A549 (cell line): ENCODE measurements around the gene OLFML3. TPM values are rescaled to one million over a fixed set of nuclear protein-coding genes. Genes with fewer than 3 reads are reported as not detected.

Source experiments
- ATAC-seq, 2 experiments: fragments of 200-7000 bp in 1 of 2; fragments of >200 bp in 1 of 2; cut with Nextera tagmentation in 1 of 2; cut with Tn5 transposase in 1 of 2; 3 replicates each; pipeline versions ENCODE4 v1.8.0 to v1.9.1; 2018 to 2020; ENCODE audit warnings: mild to moderate bottlenecking in 1 of 2, moderate library complexity in 1 of 2
- CTCF ChIA-PET: fragments of 300-600 bp; sonication (Branson Sonifier 250); formaldehyde crosslinking; extraction: SDS; loops from one replicate; lab custom pipeline; 2021; ENCODE audit warnings: antibody characterized with exemption, inconsistent platforms; lab: Yijun Ruan, JAX
- POLR2A ChIA-PET: fragments of 350-600 bp; formaldehyde crosslinking; extraction: SDS; loops from one replicate; lab custom pipeline; 2021; ENCODE audit warnings: antibody characterized with exemption, inconsistent platforms; lab: Yijun Ruan, JAX
- DNase-seq, 2 experiments: peaks; one replicate each; pipeline versions ENCODE4 v3.0.0 to v3.0.0-alpha.2; 2011 to 2016; ENCODE audit warnings: low read depth in 1 of 2, low spot score in 1 of 2
- FAIRE-seq: peaks from 2 replicates; lab custom pipeline; 2011; peaks lifted over from hg19 to GRCh38; lab: Jason Lieb, UNC
- H3K27ac ChIP-seq, 2 experiments: fragments of >200 bp; sonication (Bioruptor Twin); formaldehyde crosslinking; 3 replicates each; pipeline ENCODE4 v1.5.1; 2016 to 2017
- H3K4me1 ChIP-seq: fragments of >200 bp; sonication (Bioruptor Twin); formaldehyde crosslinking; 3 replicates; pipeline ENCODE4 v1.6.1; 2016
- H3K4me2 ChIP-seq: fragments of >200 bp; sonication (Bioruptor Twin); formaldehyde crosslinking; 3 replicates; pipeline ENCODE4 v1.6.1; 2016
- H3K4me3 ChIP-seq: fragments of >200 bp; sonication (Bioruptor Twin); formaldehyde crosslinking; 3 replicates; pipeline ENCODE4 v1.5.1; 2016
- H3K9me3 ChIP-seq: fragments of >200 bp; sonication (Bioruptor Twin); formaldehyde crosslinking; 3 replicates; pipeline ENCODE4 v1.6.1; 2016
- BHLHE40 ChIP-seq: IDR thresholded peaks from 2 replicates; pipeline ENCODE4 v1.6.1; 2012; ENCODE audit warnings: low read depth, low read length, inconsistent platforms
- CBX2 ChIP-seq: fragments of 200-600 bp; sonication (generic); IDR thresholded peaks from 2 replicates; pipeline ENCODE4 v1.6.1; 2016; ENCODE audit warnings: low read depth, mild to moderate bottlenecking, borderline replicate concordance
- CHD4 ChIP-seq: fragments of 200-600 bp; sonication (generic); IDR thresholded peaks from 2 replicates; pipeline ENCODE4 v1.6.1; 2016; ENCODE audit warnings: antibody characterized with exemption, mild to moderate bottlenecking, borderline replicate concordance
- EHF ChIP-seq: fragments of 250-450 bp; sonication (Bioruptor Pico); IDR thresholded peaks from 2 replicates; pipeline ENCODE4 v1.5.0; 2020; ENCODE audit warnings: mild to moderate bottlenecking
- EHMT2 ChIP-seq: fragments of 200-600 bp; sonication (generic); IDR thresholded peaks from 2 replicates; pipeline ENCODE4 v1.6.1; 2016; ENCODE audit warnings: antibody characterized with exemption, low read depth, mild to moderate bottlenecking, moderate library complexity
- EP300 ChIP-seq, 2 experiments: fragments of >200 bp; sonication (Bioruptor Twin); formaldehyde crosslinking; IDR thresholded peaks; 2 replicates in 1 of 2; 3 replicates in 1 of 2; pipeline ENCODE4 v1.6.1; 2016 to 2017
- FOSB ChIP-seq: fragments of 250-450 bp; sonication (Bioruptor Pico); IDR thresholded peaks from 2 replicates; pipeline ENCODE4 v1.5.0; 2020; ENCODE audit warnings: mild to moderate bottlenecking, moderate library complexity
- GATA3 ChIP-seq: IDR thresholded peaks from 2 replicates; pipeline ENCODE4 v1.6.1; 2012; ENCODE audit warnings: borderline replicate concordance
- HDAC2 ChIP-seq: fragments of 200-600 bp; sonication (generic); IDR thresholded peaks from 2 replicates; pipeline ENCODE4 v1.6.1; 2016
- HOXB13 ChIP-seq: fragments of 250-450 bp; sonication (Bioruptor Pico); IDR thresholded peaks from 2 replicates; pipeline ENCODE4 v1.5.0; 2020; ENCODE audit warnings: low read depth, mild to moderate bottlenecking, moderate library complexity
- HOXB5 ChIP-seq: fragments of 250-450 bp; sonication (Bioruptor Pico); IDR thresholded peaks from 2 replicates; pipeline ENCODE4 v1.5.0; 2020; ENCODE audit warnings: mild to moderate bottlenecking, moderate library complexity
- KDM1A ChIP-seq: fragments of 200-600 bp; sonication (generic); IDR thresholded peaks from 2 replicates; pipeline ENCODE4 v1.6.1; 2016; ENCODE audit warnings: low read depth, mild to moderate bottlenecking
- MAFK ChIP-seq: fragments of 450-650 bp; IDR thresholded peaks from 2 replicates; pipeline ENCODE4 v1.6.1; 2014; ENCODE audit not compliant: partially characterized antibody
- NPAS2 ChIP-seq: fragments of 250-450 bp; sonication (Bioruptor Pico); IDR thresholded peaks from 2 replicates; pipeline ENCODE4 v1.8.0; 2022; ENCODE audit warnings: mild to moderate bottlenecking, moderate library complexity, borderline replicate concordance
- NR3C1 ChIP-seq: fragments of >200 bp; sonication (Bioruptor Twin); formaldehyde crosslinking; IDR thresholded peaks from 3 replicates; pipeline ENCODE4 v1.6.1; 2017
- POLR2AphosphoS2 ChIP-seq: conservative IDR thresholded peaks from 2 replicates; pipeline ENCODE4 v1.6.1; 2012; ENCODE audit warnings: low read length, improper control_type of control experiment, inconsistent platforms
- RAD21 ChIP-seq, 2 experiments: fragments of >200 bp in 1 of 2; sonication (Bioruptor Twin) in 1 of 2; formaldehyde crosslinking in 1 of 2; IDR thresholded peaks in 1 of 2; conservative IDR thresholded peaks in 1 of 2; 2 replicates in 1 of 2; 3 replicates in 1 of 2; pipeline ENCODE4 v1.6.1; 2012 to 2018; ENCODE audit warnings: inconsistent platforms in 1 of 2
- RCOR1 ChIP-seq: fragments of 150-350 bp; IDR thresholded peaks from 2 replicates; pipeline ENCODE4 v1.6.1; 2014; ENCODE audit warnings: antibody characterized with exemption, low read length, low read depth
- TFCP2L1 ChIP-seq: fragments of 250-450 bp; sonication (Bioruptor Pico); IDR thresholded peaks from 2 replicates; pipeline ENCODE4 v1.5.0; 2021; ENCODE audit warnings: mild to moderate bottlenecking
- ZSCAN20 ChIP-seq: fragments of 250-450 bp; sonication (Bioruptor Pico); IDR thresholded peaks from 2 replicates; pipeline ENCODE4 v1.8.0; 2022; ENCODE audit warnings: mild to moderate bottlenecking, moderate library complexity
- WGBS: methylation state at CpG from one replicate; pipeline ENCODE4 v1.1.6; 2017; ENCODE audit errors: missing lambda C conversion rate; 5-methylcytosine and 5-hydroxymethylcytosine counted together
- polyA plus RNA-seq, 4 experiments: library from polyadenylated mRNA; depleted of rRNA in 3 of 4; stranded (reverse); fragments of >200 nt; fragmentation: RNase III in 1 of 4; extraction: RNeasy Plus Mini Kit Qiagen cat#74134 plus additional on column Dnase treatment in 1 of 4; gene quantifications; 2 replicates in 3 of 4; 3 replicates in 1 of 4; pipeline ENCODE4 v1.2.3, GENCODE V29; 2011 to 2017
- TF ChIP-seq, protein P1 (sequence below): IDR thresholded peaks from 2 replicates; pipeline ENCODE4 v1.6.1; 2012
- TF ChIP-seq, protein P2 (sequence below): IDR thresholded peaks from 2 replicates; pipeline ENCODE4 v1.6.1; 2012; ENCODE audit warnings: low read depth, borderline replicate concordance
- TF ChIP-seq, protein P3 (sequence below): IDR thresholded peaks from 2 replicates; pipeline ENCODE4 v1.6.1; 2012
- TF ChIP-seq, protein P4 (sequence below): fragments of 200-600 bp; sonication (generic); IDR thresholded peaks from 2 replicates; pipeline ENCODE4 v1.6.1; 2016; ENCODE audit warnings: antibody characterized with exemption, mild to moderate bottlenecking, moderate library complexity

OLFML3 gene
- polyA plus RNA-seq, 2 of the 4 experiments (the other 2 are of a cell fraction), result 1.2 to 9.3 TPM

DNA sequence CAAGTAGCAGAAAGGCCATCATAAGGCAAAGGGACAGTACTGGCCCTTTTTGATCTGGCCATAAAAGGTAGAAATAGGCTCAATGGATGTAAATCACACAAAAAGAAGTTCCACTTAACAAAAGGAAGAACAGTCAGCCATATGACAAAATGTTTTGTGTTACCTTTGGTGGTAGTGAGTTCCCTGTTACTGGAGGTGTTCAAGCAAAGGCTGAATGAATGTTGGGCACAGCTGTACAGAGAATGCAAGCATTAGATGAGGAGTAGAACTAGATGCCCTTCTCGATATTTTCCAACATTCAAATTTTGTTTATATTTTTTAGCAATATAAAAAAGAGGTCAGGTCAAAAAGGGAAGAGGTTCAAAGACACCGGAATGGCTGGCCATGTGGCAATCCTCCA, 20.0 kb downstream of the OLFML3 start:
- Histone ChIP-seq H3K4me3 (no peak overlapping the region), H3K4me1 (no peaks in the 10 kb centered on the region), H3K9me3 (peaks cover 6% of the 10 kb centered on the region; the same call in 1 of the 3 replicates), H3K27ac (no peak overlapping the region), H3K4me2 (no peak overlapping the region)
- ChIA-PET POLR2A (no interaction called here), CTCF (no interaction called here)
- WGBS, result 59% methylated on average over 2 of the region's 2 CpGs
- ATAC-seq, result no peak
- DNase-seq, result no peak
- FAIRE-seq, result no peak
- TF ChIP-seq NPAS2 (no peak), HOXB13 (CRISPR knock-in tag) (no peak), RCOR1 (no peak), KDM1A (no peak), CHD4 (no peak), EHMT2 (no peak), MAFK (no peak), POLR2AphosphoS2 (no peak), NR3C1 (no peak), ZSCAN20 (CRISPR knock-in tag) (no peak), HOXB5 (CRISPR knock-in tag) (no peak), HDAC2 (no peak)
- TF ChIP-seq, protein P1, sequence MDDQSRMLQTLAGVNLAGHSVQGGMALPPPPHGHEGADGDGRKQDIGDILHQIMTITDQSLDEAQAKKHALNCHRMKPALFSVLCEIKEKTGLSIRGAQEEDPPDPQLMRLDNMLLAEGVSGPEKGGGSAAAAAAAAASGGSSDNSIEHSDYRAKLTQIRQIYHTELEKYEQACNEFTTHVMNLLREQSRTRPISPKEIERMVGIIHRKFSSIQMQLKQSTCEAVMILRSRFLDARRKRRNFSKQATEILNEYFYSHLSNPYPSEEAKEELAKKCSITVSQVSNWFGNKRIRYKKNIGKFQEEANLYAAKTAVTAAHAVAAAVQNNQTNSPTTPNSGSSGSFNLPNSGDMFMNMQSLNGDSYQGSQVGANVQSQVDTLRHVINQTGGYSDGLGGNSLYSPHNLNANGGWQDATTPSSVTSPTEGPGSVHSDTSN, result no peak
- TF ChIP-seq, protein P2, sequence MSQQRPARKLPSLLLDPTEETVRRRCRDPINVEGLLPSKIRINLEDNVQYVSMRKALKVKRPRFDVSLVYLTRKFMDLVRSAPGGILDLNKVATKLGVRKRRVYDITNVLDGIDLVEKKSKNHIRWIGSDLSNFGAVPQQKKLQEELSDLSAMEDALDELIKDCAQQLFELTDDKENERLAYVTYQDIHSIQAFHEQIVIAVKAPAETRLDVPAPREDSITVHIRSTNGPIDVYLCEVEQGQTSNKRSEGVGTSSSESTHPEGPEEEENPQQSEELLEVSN, result no peak

GRCh38 chr1:113999799-114000198, 20.5 kb downstream of the OLFML3 start:
- Histone ChIP-seq H3K27ac (no peak overlapping the region), H3K9me3 (peaks cover 3% of the 10 kb centered on the region; the same call in 1 of the 3 replicates), H3K4me2 (no peak overlapping the region), H3K4me1 (no peaks in the 10 kb centered on the region), H3K4me3 (no peak overlapping the region)
- 75% methylated on average over 2 of the region's 2 CpGs for WGBS
- ChIA-PET POLR2A (no interaction called here), CTCF (no interaction called here)
- no peak for ATAC-seq
- FAIRE-seq, result no peak
- no peak for DNase-seq
- TF ChIP-seq, protein P3, sequence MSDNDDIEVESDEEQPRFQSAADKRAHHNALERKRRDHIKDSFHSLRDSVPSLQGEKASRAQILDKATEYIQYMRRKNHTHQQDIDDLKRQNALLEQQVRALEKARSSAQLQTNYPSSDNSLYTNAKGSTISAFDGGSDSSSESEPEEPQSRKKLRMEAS, result no peak
- TF ChIP-seq CBX2 (no peak), RAD21 (conservative IDR thresholded peaks at IDR 0.05 in 1 of 2, IDR thresholded peaks at IDR 0.05 in 1 of 2) (no peak), EP300 (IDR thresholded peaks at IDR 0.05) (no peak), EHF (CRISPR knock-in tag) (no peak), GATA3 (no peak), TFCP2L1 (CRISPR knock-in tag) (no peak), POLR2AphosphoS2 (no peak), RCOR1 (no peak), FOSB (CRISPR knock-in tag) (no peak), BHLHE40 (no peak)
- TF ChIP-seq, protein P4, sequence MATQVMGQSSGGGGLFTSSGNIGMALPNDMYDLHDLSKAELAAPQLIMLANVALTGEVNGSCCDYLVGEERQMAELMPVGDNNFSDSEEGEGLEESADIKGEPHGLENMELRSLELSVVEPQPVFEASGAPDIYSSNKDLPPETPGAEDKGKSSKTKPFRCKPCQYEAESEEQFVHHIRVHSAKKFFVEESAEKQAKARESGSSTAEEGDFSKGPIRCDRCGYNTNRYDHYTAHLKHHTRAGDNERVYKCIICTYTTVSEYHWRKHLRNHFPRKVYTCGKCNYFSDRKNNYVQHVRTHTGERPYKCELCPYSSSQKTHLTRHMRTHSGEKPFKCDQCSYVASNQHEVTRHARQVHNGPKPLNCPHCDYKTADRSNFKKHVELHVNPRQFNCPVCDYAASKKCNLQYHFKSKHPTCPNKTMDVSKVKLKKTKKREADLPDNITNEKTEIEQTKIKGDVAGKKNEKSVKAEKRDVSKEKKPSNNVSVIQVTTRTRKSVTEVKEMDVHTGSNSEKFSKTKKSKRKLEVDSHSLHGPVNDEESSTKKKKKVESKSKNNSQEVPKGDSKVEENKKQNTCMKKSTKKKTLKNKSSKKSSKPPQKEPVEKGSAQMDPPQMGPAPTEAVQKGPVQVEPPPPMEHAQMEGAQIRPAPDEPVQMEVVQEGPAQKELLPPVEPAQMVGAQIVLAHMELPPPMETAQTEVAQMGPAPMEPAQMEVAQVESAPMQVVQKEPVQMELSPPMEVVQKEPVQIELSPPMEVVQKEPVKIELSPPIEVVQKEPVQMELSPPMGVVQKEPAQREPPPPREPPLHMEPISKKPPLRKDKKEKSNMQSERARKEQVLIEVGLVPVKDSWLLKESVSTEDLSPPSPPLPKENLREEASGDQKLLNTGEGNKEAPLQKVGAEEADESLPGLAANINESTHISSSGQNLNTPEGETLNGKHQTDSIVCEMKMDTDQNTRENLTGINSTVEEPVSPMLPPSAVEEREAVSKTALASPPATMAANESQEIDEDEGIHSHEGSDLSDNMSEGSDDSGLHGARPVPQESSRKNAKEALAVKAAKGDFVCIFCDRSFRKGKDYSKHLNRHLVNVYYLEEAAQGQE, result no peak
